Spleen (tissue), 7 donors: Measurements from ENCODE around the gene KIF5B.

Experiments
- CTCF ChIP-seq, 11 experiments: fragments of 200-600 bp in 7 of 11; fragments of 450-650 bp in 4 of 11; sonication (generic) in 4 of 11; IDR thresholded peaks in 8 of 11; conservative IDR thresholded peaks in 3 of 11; 1 replicate in 7 of 11; 2 replicates in 4 of 11; pipeline versions ENCODE4 v1.4.0 to v1.8.0; 2016 to 2021; ENCODE audit warnings: antibody characterized with exemption in 11 of 11, inconsistent platforms in 4 of 11, mild to moderate bottlenecking in 1 of 11
- POLR2A ChIP-seq, 3 donors: fragments of 450-650 bp; IDR thresholded peaks; one replicate each; pipeline ENCODE4 v1.5.1; 2017; ENCODE audit warnings: antibody characterized with exemption in 3 of 3, mild to moderate bottlenecking in 1 of 3
- POLR2AphosphoS5 ChIP-seq, 3 donors: sonication (generic); formaldehyde crosslinking; IDR thresholded peaks; one replicate each; pipeline ENCODE4 v1.5.1; 2017; ENCODE audit warnings: antibody characterized with exemption in 3 of 3
- donor health status: DM: no; HTN: no; CAD: no; lungs with moderate emphysema.
- donor health status: DM: no; HTN: no; CAD: no.
- donor health status: DM: no; HTN: no; CAD: no.

- TF ChIP-seq CTCF (IDR thresholded peaks at IDR 0.05 in 8 of 11, conservative IDR thresholded peaks at IDR 0.05 in 3 of 11) (no peak), POLR2A (IDR thresholded peaks at IDR 0.05) (no peak), POLR2AphosphoS5 (IDR thresholded peaks at IDR 0.05) (peak in 1 of 3 donors; percentile 20)
These were observed 78.6 kb downstream of the KIF5B start for GRCh38 chr10:31977440-31978155.
